Tibial artery (tissue), 4 donors: ENCODE data around the gene MSX1.
"Not testable (repeated sequence)": the region's sequence is repeated elsewhere in the genome, so short reads cannot be mapped to it uniquely, and the experiment has no call there.

ENCODE experiments used
- DNase-seq, 2 donors: peaks; one replicate each; pipeline ENCODE4 v3.0.0-alpha.2; 2019
- H3K27ac ChIP-seq, 2 donors: fragments of 200-600 bp; sonication (generic) in 1 of 2; 1 replicate in 1 of 2; 2 replicates in 1 of 2; pipeline ENCODE4 v1.5.1; 2018 to 2019; ENCODE audit warnings: mild to moderate bottlenecking in 1 of 2
- H3K27me3 ChIP-seq, 2 donors: fragments of 200-600 bp; sonication (generic) in 1 of 2; one replicate each; pipeline versions ENCODE4 v1.5.1 to v1.6.0; 2016 to 2019
- H3K36me3 ChIP-seq, 3 donors: fragments of 200-600 bp; sonication (generic) in 2 of 3; one replicate each; pipeline ENCODE4 v1.5.1; 2016 to 2019; ENCODE audit warnings: mild to moderate bottlenecking in 2 of 3
- H3K4me1 ChIP-seq, 4 donors: fragments of 200-600 bp; sonication (generic) in 2 of 4; 1 replicate in 3 of 4; 2 replicates in 1 of 4; pipeline ENCODE4 v1.5.1; 2016 to 2019
- H3K4me3 ChIP-seq, 2 donors: fragments of 200-600 bp; sonication (generic) in 1 of 2; 1 replicate in 1 of 2; 2 replicates in 1 of 2; pipeline ENCODE4 v1.5.1; 2018 to 2019; ENCODE audit warnings: mild to moderate bottlenecking in 2 of 2
- H3K9me3 ChIP-seq, 3 donors: fragments of 200-600 bp; sonication (generic) in 1 of 3; one replicate each; pipeline ENCODE4 v1.5.1; 2016 to 2019
- CTCF ChIP-seq, 2 experiments: fragments of 200-600 bp in 1 of 2; fragments of 450-650 bp in 1 of 2; IDR thresholded peaks; one replicate each; pipeline ENCODE4 v1.5.1; 2017 to 2019; ENCODE audit warnings: antibody characterized with exemption in 2 of 2, mild to moderate bottlenecking in 1 of 2, moderate library complexity in 1 of 2
- intact Hi-C: fragments of 100-400 bp; cut with DNase I; formaldehyde crosslinking; loops from one replicate; pipeline ENCODE4 v1.15.0; 2023; ENCODE audit warnings: low total_unique reads

The MSX1 gene

GRCh38 chr4:4819213-4819606 is 40.3 kb upstream of the MSX1 start:
- H3K27me3 ChIP-seq = no peaks in the 10 kb centered on the region
- DNase-seq = no peak
- H3K9me3 ChIP-seq = peaks cover 0 to 8% (median 6%) of the 10 kb centered on the region in 3 donors
- H3K36me3 ChIP-seq = no peaks in the 10 kb centered on the region
- H3K4me3 ChIP-seq = no peak overlapping the region
- no peak overlapping the region for H3K27ac ChIP-seq
- no peaks in the 10 kb centered on the region for H3K4me1 ChIP-seq
- TF ChIP-seq CTCF (IDR thresholded peaks at IDR 0.05) = no peak
- intact Hi-C loops = no loop called here

- TF ChIP-seq CTCF (IDR thresholded peaks at IDR 0.05) = no peak
- intact Hi-C loops = no loop called here
Observed at GRCh38 chr4:4820261-4820660, 39.2 kb upstream of the MSX1 start.

GRCh38 chr4:4820739-4821138 is 38.7 kb upstream of the MSX1 start:
- H3K4me3 ChIP-seq = no peak overlapping the region
- H3K27me3 ChIP-seq = no peaks in the 10 kb centered on the region
- no peak overlapping the region for H3K27ac ChIP-seq
- H3K36me3 ChIP-seq = no peaks in the 10 kb centered on the region
- no peaks in the 10 kb centered on the region for H3K4me1 ChIP-seq
- intact Hi-C loops = no loop called here
- H3K9me3 ChIP-seq = peaks cover 0 to 8% (median 6%) of the 10 kb centered on the region in 3 donors
- TF ChIP-seq CTCF (IDR thresholded peaks at IDR 0.05) = no peak
- no peak for DNase-seq

More at GRCh38 chr4:4820261-4820660, 39.2 kb upstream of the MSX1 start:
- H3K36me3 ChIP-seq = no peaks in the 10 kb centered on the region
- no peak overlapping the region for H3K27ac ChIP-seq
- no peaks in the 10 kb centered on the region for H3K27me3 ChIP-seq
- no peak overlapping the region for H3K4me3 ChIP-seq
- no peak for DNase-seq
- H3K4me1 ChIP-seq = no peaks in the 10 kb centered on the region
- H3K9me3 ChIP-seq = peaks cover 0 to 8% (median 6%) of the 10 kb centered on the region in 3 donors

GRCh38 chr4:4821577-4821976 is 37.9 kb upstream of the MSX1 start:
- no peak overlapping the region for H3K4me3 ChIP-seq
- intact Hi-C loops = no loop called here
- TF ChIP-seq CTCF (IDR thresholded peaks at IDR 0.05) = no peak

GRCh38 chr4:4822286-4822685 is 37.2 kb upstream of the MSX1 start:
- H3K4me1 ChIP-seq, intact Hi-C loops, H3K27me3 ChIP-seq, H3K9me3 ChIP-seq, H3K4me3 ChIP-seq, DNase-seq, H3K36me3 ChIP-seq, H3K27ac ChIP-seq: not testable (repeated sequence)

More at GRCh38 chr4:4821577-4821976, 37.9 kb upstream of the MSX1 start:
- no peak overlapping the region for H3K27ac ChIP-seq
- H3K9me3 ChIP-seq = peaks cover 0 to 8% (median 6%) of the 10 kb centered on the region in 3 donors
- H3K36me3 ChIP-seq = no peaks in the 10 kb centered on the region
- H3K27me3 ChIP-seq = no peaks in the 10 kb centered on the region
- no peaks in the 10 kb centered on the region for H3K4me1 ChIP-seq
- no peak for DNase-seq

- Histone ChIP-seq H3K27me3 (no peaks in the 10 kb centered on the region), H3K4me3 (no peak overlapping the region), H3K36me3 (no peaks in the 10 kb centered on the region), H3K9me3 (peaks cover 0 to 8% (median 6%) of the 10 kb centered on the region in 3 donors), H3K4me1 (no peaks in the 10 kb centered on the region), H3K27ac (no peak overlapping the region)
- no peak for DNase-seq
- TF ChIP-seq CTCF (IDR thresholded peaks at IDR 0.05) = no peak
- intact Hi-C loops = no loop called here
Observed at GRCh38 chr4:4823621-4824162, 35.8 kb upstream of the MSX1 start.
